Endothelial cell of umbilical vein (primary cell): ENCODE results near the gene BATF. TPM values are rescaled to one million over a fixed set of nuclear protein-coding genes. Genes with fewer than 3 reads are reported as not detected.

Experiments used
- BruUV-seq: library from RNA; stranded (reverse); fragments of 400-500 nt; replicated peaks from 2 replicates; lab custom pipeline; 2021; lab: Mats Ljungman, UMichigan
- CTCF ChIA-PET: fragments of 300-600, 350-600 bp; sonication (Branson Sonifier 250); formaldehyde crosslinking; loops from one replicate; lab custom pipeline; 2021; ENCODE audit warnings: antibody characterized with exemption, inconsistent platforms; lab: Charles Lee
- POLR2A ChIA-PET: fragments of 300-600, 350-600 bp; sonication (Branson Sonifier 250); formaldehyde crosslinking; loops from one replicate; lab custom pipeline; 2021; ENCODE audit warnings: antibody characterized with exemption, inconsistent platforms; lab: Charles Lee
- DNase-seq: peaks from one replicate; pipeline ENCODE4 v3.0.0-alpha.2; 2011; ENCODE audit warnings: low read depth, low spot score
- FAIRE-seq: peaks from 2 replicates; lab custom pipeline; 2011; peaks lifted over from hg19 to GRCh38; lab: Jason Lieb, UNC
- H2AFZ ChIP-seq: 2 replicates; pipeline ENCODE4 v1.6.0; 2012; ENCODE audit warnings: low read depth, low read length, control low read depth, inconsistent platforms
- H3K27ac ChIP-seq: 2 replicates; pipeline ENCODE4 v1.5.1; 2011; ENCODE audit warnings: low read depth, mild to moderate bottlenecking, control low read depth, low read length, moderate library complexity; ENCODE audit not compliant: insufficient read depth
- H3K27me3 ChIP-seq, 2 experiments: 2 replicates each; pipeline versions ENCODE4 v1.6.0 to v1.6.1; 2011; ENCODE audit warnings: low read length in 2 of 2, mixed read lengths in 1 of 2; ENCODE audit not compliant: control insufficient read depth in 2 of 2, insufficient read depth in 2 of 2
- H3K36me3 ChIP-seq, 2 experiments: 2 replicates in 1 of 2; 3 replicates in 1 of 2; pipeline ENCODE4 v1.5.1; 2011; ENCODE audit warnings: low read length in 2 of 2, mild to moderate bottlenecking in 1 of 2, moderate library complexity in 1 of 2; ENCODE audit not compliant: control insufficient read depth in 2 of 2, insufficient read depth in 2 of 2; ENCODE audit errors: extremely low read depth in 1 of 2
- H3K4me1 ChIP-seq: 3 replicates; pipeline ENCODE4 v1.5.1; 2011; ENCODE audit warnings: mild to moderate bottlenecking, low read length; ENCODE audit not compliant: control insufficient read depth, insufficient read depth; ENCODE audit errors: extremely low read depth
- H3K4me2 ChIP-seq: 2 replicates; pipeline ENCODE4 v1.6.1; 2011; ENCODE audit warnings: low read length, control low read depth, mixed read lengths; ENCODE audit not compliant: insufficient read depth
- H3K4me3 ChIP-seq, 3 experiments: fragments of 200-600 bp in 1 of 3; sonication (generic), shearing (Covaris generic) in 1 of 3; replicated peaks in 1 of 3; 2 replicates each; pipeline ENCODE4 v1.5.1; 2011 to 2016; ENCODE audit warnings: control low read depth in 3 of 3, low read length in 3 of 3, mild to moderate bottlenecking in 2 of 3, inconsistent platforms in 1 of 3, low read depth in 1 of 3, moderate library complexity in 1 of 3; ENCODE audit not compliant: insufficient read depth in 1 of 3
- H3K79me2 ChIP-seq: 2 replicates; pipeline ENCODE4 v1.6.0; 2012; ENCODE audit warnings: low read length, inconsistent platforms; ENCODE audit not compliant: control insufficient read depth, insufficient read depth
- H3K9ac ChIP-seq: replicated peaks from 2 replicates; pipeline ENCODE3; 2011; ENCODE audit warnings: low read length, control low read depth; ENCODE audit not compliant: insufficient read depth; ENCODE audit errors: extremely low read depth
- H3K9me1 ChIP-seq: replicated peaks from 3 replicates; pipeline ENCODE4 v1.6.0; 2011; ENCODE audit warnings: mild to moderate bottlenecking, low read length; ENCODE audit not compliant: control insufficient read depth, insufficient read depth; ENCODE audit errors: extremely low read depth
- H3K9me3 ChIP-seq: replicated peaks from 2 replicates; pipeline ENCODE4 v1.5.1; 2012; ENCODE audit warnings: low read length, inconsistent platforms; ENCODE audit not compliant: control insufficient read depth, insufficient read depth
- H4K20me1 ChIP-seq: replicated peaks from 2 replicates; pipeline ENCODE3; 2011; ENCODE audit warnings: mild to moderate bottlenecking, low read length; ENCODE audit not compliant: control insufficient read depth, insufficient read depth; ENCODE audit errors: extremely low read depth
- CTCF ChIP-seq, 2 donors: IDR thresholded peaks; 1 replicate in 1 of 2; 2 replicates in 1 of 2; pipeline ENCODE4 v1.5.1; 2011; ENCODE audit warnings: low read length in 2 of 2, mild to moderate bottlenecking in 2 of 2, moderate library complexity in 2 of 2, control low read depth in 1 of 2, inconsistent platforms in 1 of 2, low read depth in 1 of 2; ENCODE audit not compliant: insufficient read depth in 1 of 2; ENCODE audit errors: extremely low read depth in 1 of 2
- EZH2 ChIP-seq: IDR thresholded peaks from 2 replicates; pipeline ENCODE4 v1.6.1; 2012; ENCODE audit warnings: borderline replicate concordance, low read depth, mild to moderate bottlenecking, moderate library complexity, low read length, inconsistent platforms; ENCODE audit not compliant: severe bottlenecking
- GATA2 ChIP-seq: IDR thresholded peaks from 2 replicates; pipeline ENCODE4 v1.7.0; 2011; ENCODE audit warnings: low read depth, mild to moderate bottlenecking, moderate library complexity, mixed read lengths, low read length; ENCODE audit not compliant: insufficient read length, insufficient read depth
- MAX ChIP-seq: IDR thresholded peaks from 2 replicates; pipeline ENCODE4 v1.6.1; 2011; ENCODE audit not compliant: insufficient read depth, insufficient read length
- MYC ChIP-seq: IDR thresholded peaks from one replicate; pipeline ENCODE4 v1.6.1; 2011; ENCODE audit warnings: mild to moderate bottlenecking, low read depth, low read length
- POLR2A ChIP-seq: IDR thresholded peaks from 2 replicates; pipeline ENCODE4 v1.6.1; 2012; ENCODE audit warnings: low read depth, mild to moderate bottlenecking, control low read depth, low read length
- dilution Hi-C: fragments of 300-500 bp; cut with MboI; formaldehyde crosslinking; loops from one replicate; pipeline ENCODE4 v1.15.0; 2019; ENCODE audit warnings: low sequenced_read_pairs; ENCODE audit not compliant: extremely low pct_ligation_motif_present
- intact Hi-C: fragments of 100-400 bp; cut with micrococcal nuclease; formaldehyde crosslinking; loops from one replicate; pipeline ENCODE4 v1.10.0; 2022
- polyA plus RNA-seq, 4 experiments: library from polyadenylated mRNA; depleted of rRNA in 3 of 4; stranded (reverse) in 3 of 4; unstranded in 1 of 4; fragments of >200 nt; gene quantifications; 2 replicates each; pipeline versions ENCODE4 v1.2.1 to v1.2.3, GENCODE V29; 2011 to 2012; ENCODE audit warnings: missing spikeins in 1 of 4
- total RNA-seq: library from RNA; stranded (reverse); gene quantifications from 2 replicates; pipeline ENCODE4 v1.2.3, GENCODE V29; 2021

Gene BATF
- total and polyA plus RNA-seq, 2 donors (not counting 3 experiments of a cell fraction or from before 2014, with no cell fraction given): not detected

- Histone ChIP-seq H3K4me1 (peaks cover 12% of the 10 kb centered on the region), H3K4me3 (no peak overlapping the region), H3K27me3 (no peaks in the 10 kb centered on the region), H3K4me2 (no peak overlapping the region), H3K36me3 (no peaks in the 10 kb centered on the region), H2AFZ (no peak overlapping the region), H3K79me2 (no peaks in the 10 kb centered on the region), H3K9ac (no peak overlapping the region), H3K27ac (no peak overlapping the region), H3K9me3 (no peaks in the 10 kb centered on the region), H3K9me1 (no peaks in the 10 kb centered on the region), H4K20me1 (no peaks in the 10 kb centered on the region)
- BruUV-seq: no TSS peak
- FAIRE-seq (peak; percentile 49), DNase-seq (peak; percentile 23)
- ChIA-PET CTCF (interaction anchor here (0.6 to 7.6 kb wide), 10 partner anchors 10 to 60 kb away, joined by 3 to 89 read pairs (median 3); partner anchors contain the start of gene FLVCR2), POLR2A (interaction anchor here (0.7 kb wide), 1 partner anchor 29 kb away, joined by 3 read pairs; no protein-coding TSS in a partner anchor)
- intact Hi-C loops (loop anchor here (1.0 kb wide), 1 partner anchor 43 kb away; no protein-coding TSS in a partner anchor), dilution Hi-C loops (no loop called here)
- TF ChIP-seq GATA2 (no peak), CTCF (IDR thresholded peaks at IDR 0.05; ENCODE audit: extremely low read depth in 1 of 2, insufficient read depth in 1 of 2, low read depth in 1 of 2, low read length in 2 of 2) (peak; percentile 46 to 49), POLR2A (no peak), MYC (no peak), EZH2 (no peak), MAX (no peak)
Measured at GRCh38 chr14:75518625-75519024, 3.6 kb upstream of the BATF start.
